Activated CD8-positive, alpha-beta memory T cell treated with anti-CD3 and anti-CD28 coated beads, Interleukin-2, amount 50 U/mL, for 24 hours (primary cell): ENCODE data around the gene ST7.

Source experiments
- DNase-seq: peaks from one replicate; pipeline ENCODE4 v3.0.0-alpha.2; 2020; ENCODE audit errors: extremely low read depth

Gene ST7

GRCh38 chr7:117190746-117191435 is 237.6 kb downstream of the ST7 start:
- DNase-seq, result no peak

- DNase-seq, result no peak
Observed at GRCh38 chr7:117192108-117192507, 238.8 kb downstream of the ST7 start.

GRCh38 chr7:117193564-117193963 is 240.3 kb downstream of the ST7 start:
- no peak for DNase-seq

GRCh38 chr7:117194445-117194844 is 241.1 kb downstream of the ST7 start:
- DNase-seq, result no peak

- DNase-seq, result no peak
Observed at GRCh38 chr7:117195361-117196029, 242.2 kb downstream of the ST7 start.

DNA sequence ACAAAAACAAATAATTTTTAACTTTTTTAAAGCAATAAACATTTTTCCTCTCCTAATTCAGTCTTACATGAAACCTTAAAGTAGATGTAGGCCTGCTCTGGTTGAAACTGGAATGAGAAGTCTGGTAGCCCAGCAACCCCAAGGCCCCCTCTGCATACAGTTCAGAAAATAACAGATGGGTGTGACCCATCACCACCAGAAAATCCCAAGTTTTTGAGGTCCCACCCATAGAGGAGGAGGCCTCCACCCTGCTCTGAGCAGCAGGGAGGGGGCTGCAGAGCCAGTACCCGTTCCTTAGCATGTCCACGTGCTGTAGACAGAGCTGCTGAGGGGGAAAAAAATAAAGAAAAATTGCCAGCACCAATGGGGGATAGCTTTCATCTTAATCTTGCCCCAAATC is 246.8 kb downstream of the ST7 start:
- no peak for DNase-seq

- no peak for DNase-seq
Observed at GRCh38 chr7:117200786-117201458, 247.6 kb downstream of the ST7 start.

DNA sequence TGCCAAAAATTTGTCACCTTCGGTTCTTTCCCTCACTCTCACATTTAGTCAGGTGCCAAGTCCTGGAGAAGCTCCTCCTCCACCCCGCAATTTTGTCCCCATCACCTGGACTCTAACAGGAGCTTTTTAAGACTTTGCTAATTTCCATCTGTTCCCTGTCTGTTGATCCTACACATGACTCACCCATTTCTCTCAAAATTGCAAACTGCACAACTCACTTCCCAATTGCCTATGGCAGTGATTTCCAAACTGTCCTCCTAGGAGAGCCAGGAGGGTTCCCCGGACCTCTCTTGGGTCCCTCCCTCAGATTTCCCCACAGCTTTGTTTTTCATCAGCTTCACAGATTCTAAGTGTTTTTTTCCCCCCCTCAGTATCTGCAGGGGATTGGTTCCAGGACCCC is 249.2 kb downstream of the ST7 start:
- DNase-seq, result no peak

- DNase-seq, result no peak
Observed at GRCh38 chr7:117203205-117203604, 249.9 kb downstream of the ST7 start.

- no peak for DNase-seq
Observed at GRCh38 chr7:117205873-117206272, 252.6 kb downstream of the ST7 start.

DNA sequence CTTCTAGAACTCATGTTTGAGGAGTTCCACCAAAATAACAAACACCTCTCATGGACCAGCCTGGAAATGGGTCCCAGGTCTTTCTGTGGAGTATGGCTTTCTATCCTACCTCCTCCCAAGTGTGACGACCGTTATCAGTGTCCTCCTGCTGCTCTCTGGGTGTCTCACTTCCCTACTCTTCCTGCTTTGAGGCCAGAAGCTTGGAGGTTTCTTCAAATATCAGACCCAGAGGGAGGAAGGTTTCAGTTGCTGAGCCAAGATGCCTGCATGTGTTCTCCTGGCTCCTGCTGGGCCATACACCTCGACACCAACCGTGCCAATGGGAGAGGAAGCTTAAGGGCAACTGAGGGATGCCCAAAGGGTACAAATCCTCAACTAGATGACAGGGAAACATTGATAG is 255.0 kb downstream of the ST7 start:
- no peak for DNase-seq

- DNase-seq, result no peak
Observed at GRCh38 chr7:117210397-117210796, 257.1 kb downstream of the ST7 start.

GRCh38 chr7:117210908-117211307 is 257.6 kb downstream of the ST7 start:
- DNase-seq, result no peak

DNA sequence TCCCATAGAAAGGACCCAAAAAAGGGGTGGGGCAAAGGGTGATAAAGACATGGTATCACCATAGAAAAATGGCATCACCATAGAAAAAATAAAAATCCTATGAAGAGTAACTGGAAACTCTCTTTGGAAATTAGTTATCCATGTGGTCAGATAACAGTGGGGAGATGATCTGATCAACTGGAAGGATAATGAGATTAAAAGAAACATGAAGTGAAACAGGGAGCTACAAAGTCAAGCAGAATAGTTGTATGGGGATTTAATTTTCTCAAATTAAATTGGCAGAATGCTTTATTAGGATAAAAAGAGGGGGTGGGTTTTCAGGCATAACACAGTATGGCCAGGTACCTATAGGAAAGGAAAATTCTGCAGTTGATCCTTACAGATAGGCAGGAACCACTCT is 258.3 kb downstream of the ST7 start:
- no peak for DNase-seq

- DNase-seq, result no peak
Observed at GRCh38 chr7:117212969-117213877, 259.9 kb downstream of the ST7 start.

- no peak for DNase-seq
Observed at GRCh38 chr7:117216010-117216409, 262.7 kb downstream of the ST7 start.

DNA sequence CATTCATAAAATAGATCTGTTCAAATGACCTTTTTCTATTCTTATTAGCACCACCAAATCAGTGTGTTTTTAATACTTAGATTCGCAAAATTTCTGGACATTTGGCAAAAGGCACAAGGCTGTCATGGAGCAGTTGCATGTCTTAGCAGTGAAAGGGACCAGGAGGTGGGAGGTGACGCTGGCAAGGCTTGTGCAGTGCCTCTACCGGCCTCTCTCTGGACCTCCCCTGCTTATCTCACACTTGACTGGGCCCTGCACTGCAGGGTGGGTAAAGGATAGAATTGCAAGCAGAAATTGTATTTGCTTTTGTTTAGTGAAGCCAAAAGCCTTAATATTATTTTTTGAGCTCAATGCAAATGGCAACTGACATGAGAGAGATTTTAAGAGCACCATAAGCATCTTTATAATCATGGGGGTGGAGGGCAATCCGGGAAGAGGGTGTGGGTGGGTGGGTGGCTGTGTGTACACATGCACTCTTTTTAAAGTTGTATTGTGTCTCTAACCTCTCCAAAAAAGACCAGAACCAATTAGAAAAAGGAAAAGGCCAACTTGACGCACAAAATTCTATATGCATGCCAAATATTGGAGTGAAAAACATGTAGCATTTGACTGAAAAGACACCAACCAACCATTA is 263.3 kb downstream of the ST7 start:
- no peak for DNase-seq

DNA sequence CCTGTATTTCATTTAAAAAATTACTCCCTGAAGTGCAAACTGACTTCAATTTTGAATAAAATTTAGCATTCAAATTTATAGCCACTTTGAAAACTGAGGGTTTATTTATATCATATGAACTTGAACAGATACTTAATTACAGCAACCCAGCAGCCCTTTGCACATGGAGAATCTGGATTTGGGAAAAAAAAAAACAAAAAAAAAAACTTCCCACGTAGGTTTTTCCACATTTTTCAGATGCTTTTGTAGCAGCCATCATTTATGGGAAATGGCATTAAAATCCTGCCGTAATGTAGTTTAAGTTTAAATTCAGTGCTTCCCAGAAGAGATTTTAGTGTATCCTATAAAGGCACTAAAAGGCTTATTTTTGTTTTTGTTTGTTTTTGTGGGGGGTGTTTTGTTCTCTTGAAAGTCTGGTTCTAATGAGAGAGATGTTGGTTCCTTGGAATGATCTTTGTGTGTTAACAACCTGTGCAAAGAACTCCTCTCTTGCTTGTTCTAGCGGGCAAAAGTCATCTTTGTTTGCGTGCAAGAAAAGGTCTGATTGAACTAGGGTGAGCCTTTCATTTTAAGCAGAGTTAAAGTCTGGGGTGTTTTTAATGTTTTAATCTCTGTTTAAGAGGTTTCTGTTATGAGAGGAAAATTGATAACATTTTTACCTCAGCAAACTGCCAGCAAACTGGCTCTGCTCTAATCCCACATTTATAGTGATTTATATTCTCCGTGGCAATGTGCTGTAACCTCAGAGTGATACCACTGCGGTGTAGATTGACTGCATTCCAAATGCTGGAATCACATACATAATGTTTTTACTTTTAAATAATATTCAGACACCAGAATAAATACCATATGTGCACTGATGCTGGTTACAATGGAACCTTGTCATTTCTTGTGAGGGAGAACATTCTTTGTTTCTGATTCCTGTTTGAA is 264.1 kb downstream of the ST7 start:
- DNase-seq, result no peak

DNA sequence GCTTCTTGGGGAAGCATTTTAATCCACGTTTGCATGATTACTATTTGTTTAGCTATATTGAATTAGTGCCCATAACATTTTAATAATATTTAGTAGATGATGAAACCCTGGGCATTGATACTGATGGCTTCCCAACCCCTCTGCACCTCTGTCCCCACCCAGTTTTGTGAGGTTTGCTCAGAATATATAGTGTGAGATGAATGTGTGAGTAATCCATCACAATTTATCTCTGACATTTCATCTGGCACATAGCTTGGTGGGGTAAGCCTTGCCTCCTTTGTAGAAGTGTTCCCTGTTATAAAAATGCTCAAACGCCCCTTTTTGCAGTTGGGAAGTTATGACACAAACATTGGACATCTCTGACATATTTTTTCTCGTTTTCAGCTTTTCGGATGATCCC is 265.4 kb downstream of the ST7 start:
- DNase-seq, result no peak

DNA sequence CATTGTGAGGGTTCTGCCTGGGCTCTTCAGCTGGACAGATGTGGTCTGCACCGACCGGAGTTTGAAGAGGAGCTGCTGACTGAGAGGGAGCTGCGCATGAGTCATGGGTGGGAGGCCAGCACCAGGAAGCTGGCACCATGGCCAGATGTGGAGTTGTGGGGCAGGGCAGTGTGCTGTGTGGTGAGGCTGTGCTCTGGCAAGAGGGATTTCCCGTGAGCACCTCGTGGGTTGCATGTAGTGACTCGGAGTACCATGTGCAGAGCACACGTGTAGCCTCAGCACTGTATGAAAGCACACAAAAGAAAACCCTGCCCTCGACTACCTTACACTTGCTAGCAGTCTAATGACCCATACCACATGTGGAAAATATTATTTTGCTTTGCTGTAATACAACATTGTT is 266.2 kb downstream of the ST7 start:
- DNase-seq, result no peak

DNA sequence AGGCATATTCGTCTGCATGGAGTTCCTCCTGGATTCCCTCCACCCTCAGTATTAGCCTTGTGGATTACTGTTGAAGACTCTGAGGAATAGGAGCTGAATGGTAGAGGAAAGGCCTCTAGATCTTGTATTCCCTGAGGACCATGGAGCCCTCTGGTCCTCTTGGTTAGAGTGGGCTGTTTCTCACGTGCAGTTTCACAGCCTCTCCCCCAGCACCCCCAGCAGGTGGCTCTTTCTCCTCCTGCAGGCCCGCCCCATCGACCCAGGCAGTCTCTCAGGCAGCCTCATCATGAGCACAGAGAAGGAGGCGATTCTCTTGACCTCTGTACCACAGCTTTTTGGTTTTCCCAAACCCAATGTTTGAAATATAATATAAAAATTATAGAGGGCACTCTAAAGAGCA is 267.5 kb downstream of the ST7 start:
- DNase-seq, result no peak
